NCI-H2227 treated with DMSO at 0.1 percent for 48 hours (cell line): ENCODE measurements around the gene ABTB2.

Source experiments
- DNase-seq: peaks from one replicate; lab custom pipeline; 2025; lab: John Stamatoyannopoulos, UW

The ABTB2 gene

DNA sequence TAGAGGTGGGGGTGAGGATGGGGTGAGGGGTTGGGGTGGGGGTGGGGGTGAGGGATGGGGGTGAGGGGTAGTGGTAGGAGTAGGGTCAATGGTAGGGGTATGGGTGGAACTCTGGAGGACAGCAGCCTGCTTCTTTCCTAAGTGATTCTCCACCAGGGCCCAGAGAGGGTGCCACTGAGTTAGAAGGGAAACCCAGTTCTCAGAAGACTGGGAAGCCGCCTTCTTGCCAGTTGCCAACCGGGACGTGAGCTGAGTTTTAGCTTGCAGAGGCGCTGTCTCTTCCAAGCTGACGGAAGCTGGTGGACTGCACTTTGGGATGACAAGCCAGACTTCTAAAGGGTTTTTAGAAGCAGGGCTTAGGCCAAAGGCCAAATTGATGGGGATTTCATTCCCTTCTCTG is 148.0 kb downstream of the ABTB2 start:
- DNase-seq = no peak

DNA sequence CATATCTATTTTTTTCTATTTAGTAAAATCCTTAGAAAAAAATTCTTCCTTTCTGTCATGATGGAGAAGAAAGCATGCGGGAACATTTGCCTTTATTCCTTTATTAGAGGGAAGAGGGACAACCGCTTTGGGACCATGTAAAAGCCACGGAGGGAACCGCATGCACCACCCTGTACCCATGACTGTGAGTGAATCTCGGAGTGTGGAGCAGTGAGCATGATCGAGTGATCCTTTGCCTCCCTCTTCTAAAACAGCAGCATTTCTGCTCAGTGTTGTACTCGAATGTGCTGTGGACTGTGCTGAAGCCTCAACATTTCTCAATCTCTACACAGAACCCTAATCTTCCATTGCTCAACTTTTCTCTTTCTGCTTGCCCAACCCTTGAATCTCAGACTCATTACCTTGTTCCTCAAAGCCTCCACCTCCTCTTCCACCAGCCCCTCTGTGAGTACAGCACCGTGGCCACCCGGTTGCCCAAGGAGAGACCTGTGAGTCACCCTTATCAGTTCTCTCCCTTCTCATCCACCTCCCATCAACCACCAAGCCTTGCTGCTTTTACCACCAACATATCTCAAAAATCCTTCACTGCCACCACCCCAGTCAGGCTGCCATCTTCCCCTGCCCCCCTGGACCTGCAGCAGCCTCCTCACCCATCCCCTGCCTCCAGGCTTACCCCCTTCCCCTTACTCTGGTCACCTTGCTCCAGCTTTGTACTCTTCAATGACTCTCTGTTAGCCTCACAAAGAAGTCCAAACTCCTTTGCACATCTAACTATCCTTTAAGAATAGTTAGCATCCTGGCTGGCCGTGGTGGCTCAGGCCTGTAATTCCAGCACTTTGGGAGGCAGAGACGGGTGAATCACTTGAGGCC is 149.3 kb downstream of the ABTB2 start:
- no peak for DNase-seq

DNA sequence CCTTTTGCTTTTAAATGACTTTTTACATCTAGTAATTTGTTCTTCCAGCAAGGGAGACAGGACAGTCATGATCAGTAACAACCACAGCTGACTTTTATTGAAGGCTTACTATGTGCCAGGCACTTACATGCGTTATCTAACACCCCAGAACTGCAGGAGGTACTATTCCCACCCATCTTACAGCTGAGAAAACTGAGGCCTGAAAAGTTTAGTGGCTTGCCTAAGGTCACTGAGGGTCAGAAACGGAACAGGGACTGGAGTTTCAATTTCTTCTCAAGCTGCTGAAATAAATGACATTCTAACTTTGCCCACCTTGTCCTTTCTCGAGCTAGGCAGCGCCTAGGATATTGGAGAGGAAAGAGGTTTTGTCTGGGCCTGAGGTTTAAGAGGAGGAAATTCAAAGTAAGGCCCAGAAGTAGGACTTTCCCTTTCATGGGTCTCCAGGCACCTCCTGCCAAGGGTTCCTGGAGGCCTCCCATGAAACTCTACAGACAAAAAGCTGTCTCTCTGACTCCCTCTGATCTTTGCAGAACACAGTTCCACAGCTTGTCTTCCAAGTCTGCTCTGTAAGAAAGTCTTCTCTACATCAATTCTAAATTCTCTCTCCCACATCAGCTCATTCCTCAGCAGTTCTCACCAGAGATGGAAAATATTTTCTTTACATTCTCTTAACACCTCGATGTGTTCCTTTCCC is 150.2 kb downstream of the ABTB2 start:
- DNase-seq = no peak

GRCh38 chr11:34206407-34207300 is 151.2 kb downstream of the ABTB2 start:
- no peak for DNase-seq

- DNase-seq = no peak
These were observed 152.3 kb downstream of the ABTB2 start for GRCh38 chr11:34205326-34206035.

DNA sequence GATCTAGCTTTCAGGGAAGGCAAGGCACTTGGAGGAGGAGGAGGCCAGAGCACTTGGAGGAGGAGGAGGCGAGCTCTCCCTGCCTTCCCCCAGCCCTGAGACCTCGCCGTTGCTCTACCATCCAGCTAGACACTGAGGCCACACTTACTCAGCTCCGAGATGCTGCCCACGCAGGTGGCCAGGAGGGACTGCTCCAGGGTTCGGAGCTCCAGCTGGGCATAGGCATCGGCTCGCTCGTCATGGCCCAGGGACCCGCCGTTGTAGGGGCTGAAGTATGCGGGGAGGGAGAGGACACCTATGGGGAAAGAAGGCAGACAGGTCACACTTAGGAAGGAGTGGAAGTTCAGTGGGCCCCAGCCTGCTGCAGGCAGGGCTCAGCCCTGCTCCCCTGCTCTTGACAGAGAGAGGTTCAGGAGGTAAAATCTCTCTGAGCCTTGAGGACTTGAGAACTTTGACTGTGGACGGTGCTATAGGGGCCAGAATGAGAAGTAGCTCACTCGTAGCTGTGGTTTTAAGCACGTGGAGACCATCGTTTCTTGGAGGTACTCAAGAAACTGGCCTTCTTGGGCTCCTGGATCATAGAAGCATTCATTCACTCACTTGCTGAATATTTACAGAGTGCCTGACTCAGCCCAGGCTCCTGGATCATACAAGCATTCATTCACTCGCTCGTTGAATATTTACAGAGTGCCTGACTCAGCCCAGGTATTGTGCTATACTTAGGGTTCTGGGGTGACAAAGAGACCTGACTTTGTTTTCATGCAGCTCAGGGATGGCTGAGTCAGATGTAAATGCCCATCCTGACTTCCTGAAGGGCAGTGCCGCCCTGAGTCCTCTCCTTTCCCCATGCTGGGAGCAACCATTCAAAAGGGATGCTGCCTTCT is 153.2 kb downstream of the ABTB2 start:
- no peak for DNase-seq

GRCh38 chr11:34203377-34203871 is 154.4 kb downstream of the ABTB2 start:
- DNase-seq = no peak

DNA sequence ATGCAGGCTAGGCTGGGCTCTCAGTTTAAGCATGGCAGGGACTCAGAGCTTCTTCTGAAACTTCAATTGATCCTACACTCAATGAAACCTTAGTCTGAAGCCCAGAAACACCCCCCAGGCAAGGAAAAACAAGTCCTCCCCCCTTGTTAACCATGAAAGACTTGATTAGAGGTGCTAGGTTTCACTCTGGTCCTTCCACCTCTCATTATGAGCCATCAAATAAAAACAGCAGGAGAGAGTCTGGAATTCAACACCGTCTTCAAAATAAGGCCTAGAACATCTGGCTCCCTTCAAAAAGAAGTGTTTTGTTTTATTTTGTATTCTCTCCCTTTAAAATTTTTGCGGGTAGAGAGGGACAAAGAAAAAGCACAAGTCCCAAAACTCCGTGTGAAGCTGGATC is 156.7 kb downstream of the ABTB2 start:
- no peak for DNase-seq

- no peak for DNase-seq
These were observed 158.3 kb downstream of the ABTB2 start for GRCh38 chr11:34199525-34199924.

DNA sequence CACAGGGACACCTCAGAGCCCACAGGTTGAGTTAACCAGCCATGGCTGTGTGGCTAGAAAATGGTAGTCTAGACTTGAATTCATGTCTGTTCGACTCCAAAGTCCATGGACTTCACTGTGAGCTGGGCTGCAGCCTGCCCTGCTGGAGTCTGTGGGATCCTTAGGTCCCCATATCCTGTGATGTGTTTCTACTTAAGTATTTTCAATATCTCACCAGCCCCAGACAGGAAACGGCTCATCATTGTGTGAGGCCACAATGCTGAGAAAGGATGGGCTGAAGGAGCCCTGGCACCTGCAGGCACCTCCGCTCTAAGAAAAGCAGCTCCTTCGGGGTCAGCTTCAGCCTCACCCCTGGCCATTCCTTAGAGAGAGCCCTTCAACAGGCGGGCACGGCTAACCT is 159.3 kb downstream of the ABTB2 start:
- DNase-seq = no peak

DNA sequence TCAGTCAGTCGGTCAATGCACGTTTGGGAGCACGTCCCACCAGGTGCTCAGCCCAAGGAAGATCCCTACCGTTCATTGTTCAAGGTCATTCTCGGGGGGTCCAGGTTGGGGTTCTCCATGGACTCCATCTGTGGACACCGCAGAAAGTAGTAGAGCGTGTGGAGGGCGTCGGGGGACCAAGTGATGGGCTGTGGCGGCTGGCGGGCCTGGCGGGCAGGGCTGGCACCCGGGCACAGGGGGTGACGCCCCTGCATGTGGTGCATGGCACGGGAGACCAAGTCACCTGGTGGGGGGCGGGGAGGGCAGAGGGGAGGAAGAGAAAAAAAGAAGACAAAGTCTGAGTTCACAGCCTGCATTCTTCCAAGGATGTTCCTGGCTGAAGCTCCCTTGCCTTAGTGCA is 160.6 kb downstream of the ABTB2 start:
- DNase-seq = no peak

- no peak for DNase-seq
These were observed 163.1 kb downstream of the ABTB2 start for GRCh38 chr11:34194576-34195335.

DNA sequence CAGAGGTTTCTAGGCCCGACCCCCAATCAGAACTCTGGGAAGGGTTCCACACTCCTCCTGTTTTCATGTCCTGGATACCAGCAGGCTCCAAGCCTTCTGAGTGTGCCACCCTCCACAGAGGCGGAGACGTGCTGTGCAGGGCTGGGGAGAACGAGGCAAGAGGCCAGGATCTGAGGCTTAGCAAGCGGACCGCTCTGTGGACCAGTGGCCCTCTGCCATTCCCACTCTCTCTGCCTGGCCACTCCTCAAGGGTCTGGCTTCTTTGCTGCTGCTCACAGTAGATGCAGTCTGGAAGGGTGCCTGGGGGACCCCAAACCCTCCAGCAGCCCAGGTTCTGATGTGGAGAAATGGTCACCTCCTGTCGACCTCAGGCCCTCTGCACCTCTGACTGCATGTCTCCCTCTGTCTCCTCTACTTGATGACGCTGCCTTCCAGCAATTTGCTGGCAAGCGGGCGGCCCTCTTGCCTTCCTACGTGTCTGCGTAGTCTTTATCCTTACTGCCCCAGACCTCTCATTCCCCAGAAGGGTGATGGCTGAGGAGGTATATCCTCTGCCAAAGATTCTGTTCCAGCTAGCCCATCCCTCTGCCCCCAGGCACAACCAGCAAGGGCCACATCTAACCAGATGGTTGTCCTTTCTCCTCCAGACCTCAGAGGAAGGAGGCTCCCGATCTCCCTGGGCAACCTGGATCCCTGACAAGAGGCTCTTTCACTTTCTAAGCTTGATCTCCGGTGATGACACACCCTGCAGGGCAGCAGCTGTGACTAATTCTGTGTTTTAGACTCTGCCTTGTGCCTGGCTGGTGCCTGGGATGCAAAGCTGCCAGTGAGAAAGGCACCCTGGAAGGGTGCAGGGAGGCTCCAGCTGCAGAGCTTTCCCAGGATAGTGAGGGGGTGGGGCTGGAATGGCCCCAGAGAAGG is 165.1 kb downstream of the ABTB2 start:
- no peak for DNase-seq

DNA sequence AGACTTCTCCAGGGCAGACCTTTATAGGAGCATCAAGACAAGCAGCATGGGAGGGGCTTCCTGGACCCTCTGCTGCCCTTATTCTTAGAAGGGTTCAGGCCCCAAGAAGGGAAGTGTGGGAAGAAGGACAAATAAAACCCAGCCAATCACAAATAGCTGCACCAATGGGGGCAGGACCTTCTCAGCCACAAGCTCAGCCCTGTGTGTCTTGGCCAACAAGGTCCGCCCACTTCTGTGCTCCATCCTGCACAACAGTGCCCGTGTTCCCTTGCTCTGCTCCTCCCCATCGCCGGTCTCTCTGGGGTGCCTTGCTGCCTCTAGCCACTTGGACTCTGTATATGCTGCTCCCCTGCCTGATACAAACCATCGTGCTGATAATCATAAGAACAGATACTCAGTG is 166.2 kb downstream of the ABTB2 start:
- no peak for DNase-seq

DNA sequence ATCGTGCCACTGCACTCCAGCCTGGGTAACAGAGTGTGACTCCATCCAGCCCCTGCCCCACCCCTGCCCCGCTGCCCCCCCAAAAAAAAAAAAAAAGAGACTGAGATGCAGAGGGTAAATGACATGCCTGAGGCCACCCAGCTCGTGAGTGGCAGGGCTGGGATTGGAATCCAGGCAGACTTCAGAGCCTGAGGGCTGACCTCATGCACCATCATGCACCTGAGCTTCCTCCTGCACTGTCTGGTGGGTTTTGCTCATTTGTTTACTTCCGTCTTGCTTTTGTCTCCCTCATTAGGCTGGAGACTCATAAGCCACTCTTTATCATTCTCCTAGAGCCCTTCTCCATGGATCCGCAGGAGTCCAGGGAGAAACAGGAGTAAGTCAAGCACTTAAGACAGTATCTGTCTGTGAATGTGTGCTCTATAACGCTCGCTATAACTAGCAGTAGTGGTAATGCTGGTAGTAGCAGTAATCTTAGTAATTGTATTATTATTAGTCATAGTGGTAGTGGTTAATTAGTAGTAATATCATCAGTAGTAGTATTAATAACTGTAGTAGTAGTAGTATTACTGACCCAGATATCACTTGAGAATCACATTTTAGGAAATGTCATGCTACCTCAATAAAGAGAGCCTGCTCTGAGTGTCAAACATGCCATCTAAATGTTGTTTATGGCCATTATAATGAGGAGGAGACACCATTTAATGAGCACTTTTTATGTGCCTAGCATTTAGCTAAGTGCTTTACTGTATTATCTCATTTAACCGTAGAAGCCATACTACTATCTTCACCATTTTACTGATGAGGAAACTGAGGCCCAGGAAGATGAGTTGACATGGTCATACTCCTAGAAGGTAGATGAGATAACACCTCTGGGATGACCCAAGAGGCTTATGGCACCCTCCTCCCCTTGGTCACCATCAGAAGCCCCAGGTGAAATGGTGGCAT is 167.3 kb downstream of the ABTB2 start:
- DNase-seq = no peak

DNA sequence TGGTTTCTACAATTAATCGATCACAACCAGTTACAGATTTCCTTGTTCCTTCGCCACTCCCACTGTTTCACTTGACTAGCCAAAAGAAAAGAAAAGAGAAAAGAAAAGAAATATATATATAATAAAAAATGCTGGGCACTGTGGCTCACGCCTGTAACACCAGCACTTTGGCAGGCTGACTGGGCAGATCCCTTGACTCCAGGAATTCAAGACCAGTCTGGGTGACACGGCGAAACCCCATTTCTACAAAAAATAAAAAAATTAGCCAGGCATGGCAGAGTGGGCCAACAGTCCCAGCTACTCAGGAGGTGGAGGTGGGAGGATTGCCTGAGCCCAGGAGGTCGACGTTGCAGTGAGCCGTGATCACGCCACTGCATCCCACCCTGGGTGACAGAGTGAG is 168.6 kb downstream of the ABTB2 start:
- no peak for DNase-seq

- DNase-seq = no peak
These were observed 169.6 kb downstream of the ABTB2 start for GRCh38 chr11:34188181-34188580.
